IPS-18a (cell line): Measurements from ENCODE around the gene WDR33.
A peak's percentile ranks its signal among the peaks of the same experiment; 100 is the strongest.

Source experiments
- H3K27ac ChIP-seq: one replicate; pipeline ENCODE4 v1.5.1; 2013; ENCODE audit warnings: low read length
- H3K27me3 ChIP-seq: one replicate; pipeline ENCODE4 v1.6.1; 2013; ENCODE audit warnings: mild to moderate bottlenecking, low read length; ENCODE audit not compliant: control insufficient read depth, insufficient read depth
- H3K36me3 ChIP-seq: one replicate; pipeline ENCODE4 v1.6.1; 2013; ENCODE audit warnings: low read depth, low read length; ENCODE audit not compliant: control insufficient read depth
- H3K4me1 ChIP-seq: one replicate; pipeline ENCODE4 v1.6.1; 2013; ENCODE audit warnings: low read depth, low read length; ENCODE audit not compliant: control insufficient read depth
- H3K4me3 ChIP-seq: one replicate; pipeline ENCODE4 v1.5.1; 2013; ENCODE audit warnings: low read length
- H3K9ac ChIP-seq: one replicate; pipeline ENCODE4 v1.6.1; 2013; ENCODE audit warnings: mild to moderate bottlenecking, low read length, moderate library complexity
- H3K9me3 ChIP-seq: one replicate; pipeline ENCODE4 v1.6.1; 2013; ENCODE audit warnings: low read depth, low read length; ENCODE audit not compliant: control insufficient read depth

Gene WDR33

GRCh38 chr2:127712999-127713398 lies 98.0 kb downstream of the WDR33 start:
- Histone ChIP-seq H3K4me3 (no peak overlapping the region), H3K9me3 (no peaks in the 10 kb centered on the region), H3K9ac (no peak overlapping the region), H3K27me3 (no peaks in the 10 kb centered on the region), H3K4me1 (no peaks in the 10 kb centered on the region), H3K27ac (no peak overlapping the region), H3K36me3 (peaks cover 52% of the 10 kb centered on the region)

GRCh38 chr2:127709336-127709735 lies 101.6 kb downstream of the WDR33 start:
- Histone ChIP-seq H3K36me3 (peaks cover 58% of the 10 kb centered on the region), H3K27ac (no peak overlapping the region)

GRCh38 chr2:127707890-127708648 lies 102.9 kb downstream of the WDR33 start:
- H3K9ac ChIP-seq, result no peak overlapping the region
- no peak overlapping the region for H3K27ac ChIP-seq
- H3K27me3 ChIP-seq, result no peaks in the 10 kb centered on the region
- H3K4me1 ChIP-seq, result peaks cover 3% of the 10 kb centered on the region
- H3K36me3 ChIP-seq, result peaks cover 53% of the 10 kb centered on the region
- no peaks in the 10 kb centered on the region for H3K9me3 ChIP-seq
- no peak overlapping the region for H3K4me3 ChIP-seq

More at GRCh38 chr2:127709336-127709735, 101.6 kb downstream of the WDR33 start:
- no peaks in the 10 kb centered on the region for H3K4me1 ChIP-seq
- no peak overlapping the region for H3K4me3 ChIP-seq
- no peak overlapping the region for H3K9ac ChIP-seq
- no peaks in the 10 kb centered on the region for H3K9me3 ChIP-seq
- H3K27me3 ChIP-seq, result no peaks in the 10 kb centered on the region

GRCh38 chr2:127706215-127706990 lies 104.6 kb downstream of the WDR33 start:
- Histone ChIP-seq H3K36me3 (peaks cover 56% of the 10 kb centered on the region), H3K9me3 (no peaks in the 10 kb centered on the region), H3K4me1 (peaks cover 12% of the 10 kb centered on the region), H3K27me3 (no peaks in the 10 kb centered on the region), H3K9ac (no peak overlapping the region), H3K27ac (no peak overlapping the region), H3K4me3 (no peak overlapping the region)

GRCh38 chr2:127705391-127706065 lies 105.4 kb downstream of the WDR33 start:
- Histone ChIP-seq H3K4me1 (peaks cover 17% of the 10 kb centered on the region), H3K4me3 (no peak overlapping the region), H3K27ac (no peak overlapping the region), H3K36me3 (peaks cover 56% of the 10 kb centered on the region), H3K9ac (no peak overlapping the region), H3K9me3 (no peaks in the 10 kb centered on the region), H3K27me3 (no peaks in the 10 kb centered on the region)

- H3K27ac ChIP-seq, result no peak overlapping the region
- H3K36me3 ChIP-seq, result peaks cover 51% of the 10 kb centered on the region
- no peak overlapping the region for H3K9ac ChIP-seq
- no peak overlapping the region for H3K4me3 ChIP-seq
- peaks cover 21% of the 10 kb centered on the region for H3K4me1 ChIP-seq
- no peaks in the 10 kb centered on the region for H3K27me3 ChIP-seq
- H3K9me3 ChIP-seq, result no peaks in the 10 kb centered on the region
Measured at GRCh38 chr2:127704641-127705390, 106.2 kb downstream of the WDR33 start.

- no peak overlapping the region for H3K9ac ChIP-seq
- no peaks in the 10 kb centered on the region for H3K27me3 ChIP-seq
- H3K36me3 ChIP-seq, result peaks cover 36% of the 10 kb centered on the region
- no peak overlapping the region for H3K27ac ChIP-seq
- no peaks in the 10 kb centered on the region for H3K9me3 ChIP-seq
- peaks cover 21% of the 10 kb centered on the region for H3K4me1 ChIP-seq
- H3K4me3 ChIP-seq, result no peak overlapping the region
Measured at GRCh38 chr2:127703282-127703681, 107.7 kb downstream of the WDR33 start.

GRCh38 chr2:127702395-127703009 lies 108.5 kb downstream of the WDR33 start:
- peaks cover 21% of the 10 kb centered on the region for H3K4me1 ChIP-seq

GRCh38 chr2:127701651-127702394 lies 109.1 kb downstream of the WDR33 start:
- Histone ChIP-seq H3K4me1 (peaks cover 21% of the 10 kb centered on the region), H3K9ac (peak overlapping the region; percentile 78), H3K27ac (peak overlapping the region; percentile 78), H3K4me3 (peak overlapping the region; percentile 90), H3K36me3 (peaks cover 24% of the 10 kb centered on the region), H3K27me3 (no peaks in the 10 kb centered on the region), H3K9me3 (no peaks in the 10 kb centered on the region)

More at GRCh38 chr2:127702395-127703009, 108.5 kb downstream of the WDR33 start:
- H3K27me3 ChIP-seq, result no peaks in the 10 kb centered on the region
- H3K4me3 ChIP-seq, result peak overlapping the region; percentile 90
- H3K9me3 ChIP-seq, result no peaks in the 10 kb centered on the region
- H3K36me3 ChIP-seq, result peaks cover 28% of the 10 kb centered on the region
- H3K9ac ChIP-seq, result peak overlapping the region; percentile 78
- no peak overlapping the region for H3K27ac ChIP-seq

- Histone ChIP-seq H3K4me1 (peaks cover 21% of the 10 kb centered on the region), H3K27me3 (no peaks in the 10 kb centered on the region), H3K4me3 (peak within 1 kb of the TSS; percentile 90), H3K27ac (peak within 1 kb of the TSS; percentile 78), H3K9ac (peak within 1 kb of the TSS; percentile 78), H3K9me3 (no peaks in the 10 kb centered on the region), H3K36me3 (peaks cover 18% of the 10 kb centered on the region)
Measured at GRCh38 chr2:127701193-127701650, 109.7 kb downstream of the WDR33 start, which contains the start of gene SFT2D3. Gene SFT2D3 (plus strand): TSS chr2:127701497. CDS start chr2:127701529, 32 bp downstream.
